ENCODE measurements around the gene NTSR1.

DNA sequence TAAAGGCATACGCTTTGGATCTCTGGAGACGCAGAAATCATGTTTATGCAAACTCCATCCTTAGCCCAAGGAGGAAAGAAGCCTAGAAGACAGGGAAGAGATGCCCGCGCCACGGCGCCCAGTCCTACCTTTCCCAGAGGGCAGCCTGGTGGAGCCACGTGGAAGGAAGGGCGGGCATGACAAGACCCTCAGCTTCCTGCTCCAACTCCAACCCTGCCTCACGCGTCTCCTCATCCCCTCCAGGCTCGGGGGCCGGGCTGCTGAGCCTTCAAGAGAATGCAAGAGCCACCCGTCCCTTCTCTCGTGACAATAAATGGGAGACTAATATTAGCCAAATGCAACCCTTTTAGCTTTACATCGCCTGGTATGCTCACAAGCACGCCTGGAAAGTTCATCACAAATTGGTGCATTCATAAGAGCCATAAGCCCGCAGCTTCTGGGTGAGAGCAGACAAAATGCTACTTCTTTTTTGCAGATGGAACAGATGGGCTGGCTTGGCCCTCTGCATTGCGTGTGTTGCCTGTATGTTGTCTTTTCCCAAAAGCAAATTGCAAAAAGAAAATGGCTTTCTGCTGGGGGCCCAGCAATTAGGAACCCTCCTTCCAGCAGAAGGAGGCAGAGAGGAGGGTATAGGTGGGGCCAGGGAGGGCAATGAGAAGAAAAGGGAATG lies 8.2 kb upstream of the NTSR1 start:
- TF ChIP-seq EZH2 (IDR thresholded peaks at IDR 0.05; ENCODE audit: insufficient read depth, poor library complexity, severe bottlenecking) (no peak), EZH2phosphoT487 (IDR thresholded peaks at IDR 0.05; ENCODE audit: insufficient read depth, low read depth) (no peak)
